Measurements from ENCODE around the gene AAK1.
"Not testable (repeated sequence)": the region's sequence is repeated elsewhere in the genome, so short reads cannot be mapped to it uniquely, and the experiment has no call there.

The AAK1 gene

DNA sequence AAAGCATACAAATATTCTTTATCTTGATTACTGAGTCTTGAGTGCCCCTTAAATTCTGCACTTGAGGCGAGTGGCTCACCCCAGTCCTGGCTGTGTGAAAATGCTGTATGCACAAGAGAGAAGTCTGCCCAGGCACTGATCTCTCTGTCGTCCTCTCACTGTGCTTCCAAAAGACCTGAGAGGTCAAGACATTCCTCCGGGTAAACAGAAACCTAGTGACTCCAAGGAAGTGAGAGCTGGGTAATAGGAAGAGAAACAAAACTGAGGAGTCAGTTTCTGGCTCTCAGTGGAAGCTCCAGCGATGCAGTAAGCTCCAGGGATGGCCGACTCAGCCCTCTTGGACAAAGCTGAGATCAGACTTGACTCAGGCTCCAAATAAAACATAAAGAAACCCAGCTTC, 70.9 kb downstream of the AAK1 start:
- DNase-seq (ENCODE audit: low read depth) = no peak

GRCh38 chr2:69571189-69571588, 72.3 kb downstream of the AAK1 start:
- no peak for DNase-seq (ENCODE audit: low read depth)

DNA sequence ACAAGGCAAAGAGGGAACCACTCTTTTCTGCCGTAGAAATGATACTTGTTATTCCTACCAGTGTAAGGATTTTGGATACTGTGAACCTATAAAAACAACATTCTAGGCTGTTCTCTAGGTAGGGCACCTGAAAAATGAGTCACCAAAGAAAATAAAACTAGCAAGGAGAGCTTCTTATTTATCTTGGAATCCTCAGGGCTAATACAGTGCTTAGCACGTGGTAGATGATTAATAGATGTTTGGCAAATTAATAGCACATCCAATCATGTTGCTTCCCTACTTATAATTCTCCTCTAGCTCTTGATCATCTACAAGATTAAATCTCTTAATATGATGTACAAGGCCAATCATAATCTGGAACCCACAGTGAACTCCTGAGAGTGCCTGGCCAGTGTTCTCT, 73.1 kb downstream of the AAK1 start:
- no peak for DNase-seq (ENCODE audit: low read depth)

DNA sequence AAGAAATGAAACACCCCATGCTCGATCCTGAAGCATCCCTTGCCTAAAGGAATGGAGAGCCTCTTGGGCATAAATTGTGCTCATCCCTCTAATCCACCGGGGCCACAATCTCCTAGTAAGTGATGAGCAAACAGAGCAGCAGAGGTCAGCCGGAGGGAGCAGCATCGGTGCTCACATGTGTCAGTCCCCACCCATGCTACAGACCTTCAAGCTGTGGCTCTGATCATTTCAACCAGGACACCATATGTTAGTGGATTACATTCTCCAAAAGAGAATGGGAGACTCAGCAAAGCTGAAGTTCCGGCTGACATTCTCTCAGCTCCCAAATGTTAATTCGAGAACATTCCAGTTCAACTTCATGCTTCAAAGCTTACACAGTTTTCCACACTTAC, 75.6 kb downstream of the AAK1 start:
- DNase-seq (ENCODE audit: low read depth) = no peak

DNA sequence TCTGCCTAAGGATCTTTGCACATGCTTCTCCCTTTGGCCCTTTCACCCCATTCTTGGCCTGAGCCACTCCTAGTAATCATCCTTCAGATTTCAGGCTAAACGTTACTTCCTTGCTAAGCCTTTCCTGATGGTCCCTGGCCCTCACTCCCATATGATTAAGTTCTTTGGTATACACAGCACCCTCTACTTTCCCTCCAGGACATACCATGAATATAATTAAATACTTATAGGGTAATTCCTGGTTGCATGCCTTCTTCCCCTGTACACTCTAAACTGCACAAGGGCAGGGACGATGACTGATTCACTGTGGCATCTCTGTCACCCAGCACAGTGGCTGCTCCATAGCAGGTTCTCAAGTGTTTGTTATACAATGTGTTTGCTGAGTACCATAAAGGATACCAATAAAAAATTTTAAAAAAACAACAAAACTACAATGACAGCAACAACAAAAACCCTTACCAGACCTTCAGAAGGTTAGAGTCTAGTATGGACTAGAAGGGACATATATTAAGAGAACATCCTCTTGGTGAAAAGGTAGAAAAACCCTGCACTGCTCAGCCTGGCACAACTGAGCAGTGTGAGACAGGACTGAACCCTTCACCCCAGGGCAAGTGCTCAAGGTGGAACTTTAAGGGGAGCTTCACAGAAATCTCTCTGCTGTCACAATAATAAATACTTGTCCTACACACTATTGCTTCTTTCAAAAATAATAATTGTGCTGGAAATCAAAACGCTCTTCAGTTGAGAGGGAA, 76.2 kb downstream of the AAK1 start:
- no peak for DNase-seq (ENCODE audit: low read depth)

DNA sequence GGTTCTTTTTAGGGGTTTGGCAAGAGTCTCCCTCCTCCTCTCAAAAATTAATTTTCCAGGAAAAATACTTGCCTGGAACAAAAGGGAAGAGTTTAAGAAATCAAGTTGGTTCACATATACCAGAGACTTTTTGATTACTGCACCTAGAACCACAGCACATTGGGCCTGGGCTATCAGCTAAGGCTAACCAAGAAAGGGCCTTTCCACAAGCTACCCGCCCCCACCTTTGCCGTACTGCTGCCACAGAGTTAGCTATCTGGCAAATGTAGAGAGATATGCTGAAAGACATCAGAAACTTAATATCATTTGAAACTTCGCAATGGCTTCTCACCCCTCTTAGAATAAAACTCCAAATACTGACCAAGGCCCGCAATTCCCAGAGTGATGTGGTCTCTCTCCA, 76.9 kb downstream of the AAK1 start:
- no peak for DNase-seq (ENCODE audit: low read depth)

- peak; percentile 54 for DNase-seq (ENCODE audit: low read depth)
These were observed 78.1 kb downstream of the AAK1 start for GRCh38 chr2:69565431-69565839.

- DNase-seq (ENCODE audit: low read depth) = no peak
These were observed 78.9 kb downstream of the AAK1 start for GRCh38 chr2:69564604-69565003.

DNA sequence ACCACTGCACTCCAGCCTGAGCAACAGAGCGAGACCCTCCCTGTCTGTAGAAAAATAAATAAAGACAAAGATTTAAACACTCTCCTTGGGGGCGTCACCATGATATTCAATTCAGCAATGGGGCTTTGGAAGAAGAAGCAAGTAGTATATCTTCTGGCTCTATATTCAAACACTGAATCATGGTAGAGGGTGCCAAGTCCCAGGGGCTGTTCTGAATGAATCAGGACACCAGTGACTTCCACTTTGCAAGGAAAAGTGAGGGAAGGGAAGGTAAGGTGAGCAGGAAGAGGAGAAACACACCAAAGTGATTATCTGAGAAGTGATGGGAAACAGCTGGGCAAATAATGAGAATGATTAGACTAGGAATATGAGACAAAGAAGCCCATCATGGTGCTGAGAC, 80.5 kb downstream of the AAK1 start:
- DNase-seq (ENCODE audit: low read depth) = no peak

- no peak for DNase-seq (ENCODE audit: low read depth)
These were observed 82.4 kb downstream of the AAK1 start for GRCh38 chr2:69561101-69561500.

DNA sequence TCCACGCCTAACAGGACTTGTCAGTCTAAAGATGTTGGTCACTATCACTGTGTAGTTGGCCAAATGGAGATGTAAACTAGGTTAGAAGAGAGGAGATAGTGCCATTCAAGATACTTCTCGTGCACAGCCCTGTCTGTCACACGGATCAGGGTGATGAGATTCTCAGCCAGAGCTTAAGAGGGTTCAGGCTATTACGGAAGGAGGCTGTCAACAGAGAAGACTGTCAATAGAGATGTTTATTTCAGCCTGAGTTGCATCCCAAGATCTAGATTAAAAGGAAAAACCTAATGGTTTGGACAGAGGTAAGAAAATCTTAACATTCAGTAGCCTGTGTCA, 83.4 kb downstream of the AAK1 start:
- DNase-seq (ENCODE audit: low read depth) = no peak

- DNase-seq (ENCODE audit: low read depth) = no peak
These were observed 83.9 kb downstream of the AAK1 start for GRCh38 chr2:69559442-69560146.

DNA sequence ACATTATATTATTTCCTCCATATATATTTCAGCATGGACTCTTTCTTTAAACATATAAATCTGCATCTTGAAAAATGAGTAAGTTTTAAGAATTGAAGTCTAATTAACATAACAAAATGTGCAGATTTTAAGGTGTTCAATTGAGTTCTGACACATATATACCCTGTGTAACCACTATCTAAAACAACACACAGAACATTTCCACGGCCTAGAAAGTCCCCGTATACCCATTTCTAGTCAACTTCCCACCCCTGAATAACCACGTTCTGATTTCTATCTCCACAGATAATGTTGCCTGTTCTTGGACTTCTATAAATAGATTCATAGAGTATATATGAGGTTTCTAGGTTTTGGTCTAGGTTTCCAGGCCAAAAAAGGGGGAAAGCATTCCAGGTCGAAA, 87.5 kb downstream of the AAK1 start:
- DNase-seq (ENCODE audit: low read depth) = no peak

GRCh38 chr2:69554981-69555380, 88.6 kb downstream of the AAK1 start:
- no peak for DNase-seq (ENCODE audit: low read depth)

DNA sequence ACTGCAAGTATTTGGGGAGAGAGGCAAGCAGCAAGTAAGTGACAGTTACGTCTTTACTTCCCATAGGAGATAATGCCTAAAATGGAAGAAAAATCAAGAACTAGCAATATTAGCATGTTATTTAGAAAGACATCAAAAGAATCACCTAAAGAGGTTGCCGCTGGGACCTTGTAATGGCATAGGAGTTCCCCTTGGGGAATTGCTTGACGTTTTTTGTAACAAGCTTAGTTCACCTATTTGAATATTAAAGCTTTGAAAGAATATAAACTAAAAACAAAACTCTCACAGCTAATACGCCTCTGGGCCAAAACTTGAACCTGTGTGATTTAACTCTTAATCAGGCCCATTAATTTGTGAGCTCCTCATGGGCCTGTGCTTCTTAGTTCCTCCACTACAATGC, 89.0 kb downstream of the AAK1 start:
- no peak for DNase-seq (ENCODE audit: low read depth)

DNA sequence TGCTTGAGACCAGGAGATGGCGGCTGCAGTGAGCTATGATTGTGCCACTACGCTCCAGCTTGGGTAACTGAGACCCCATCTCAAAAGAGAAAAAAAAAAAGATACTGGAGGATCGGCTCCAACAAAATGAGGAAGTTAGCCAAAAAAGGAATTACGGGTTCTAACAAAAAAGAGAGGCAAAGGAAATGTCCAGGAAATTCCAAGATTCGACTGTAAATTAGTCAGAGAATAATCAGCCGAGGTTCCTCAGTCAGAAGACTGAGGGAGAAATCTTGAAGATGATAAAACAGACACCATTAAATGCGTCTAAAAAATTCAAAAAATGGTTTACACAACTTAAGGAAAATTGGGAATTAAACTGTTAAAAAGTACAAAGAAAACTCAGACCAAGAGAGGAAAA, 89.5 kb downstream of the AAK1 start:
- DNase-seq (ENCODE audit: low read depth) = no peak

GRCh38 chr2:69550511-69550910, 93.0 kb downstream of the AAK1 start:
- not testable (repeated sequence) for DNase-seq (ENCODE audit: low read depth)

DNA sequence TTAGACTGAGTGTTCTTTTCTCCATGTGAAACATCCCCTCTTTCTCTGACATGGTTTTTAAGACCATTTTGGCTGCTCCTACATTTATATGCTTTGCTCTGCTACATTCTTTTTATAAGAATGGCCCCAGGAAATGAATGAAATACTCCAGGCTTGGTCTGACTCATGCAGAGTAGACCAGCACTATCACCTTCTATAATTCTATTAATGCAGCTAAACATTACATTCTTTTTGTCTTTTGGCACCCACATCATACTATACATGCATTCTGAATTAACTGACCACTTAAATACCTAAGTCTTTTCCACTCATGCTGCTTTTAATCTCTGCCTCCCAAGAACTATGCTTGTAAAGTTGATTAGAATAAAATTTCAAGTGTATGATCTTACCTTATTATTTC, 94.1 kb downstream of the AAK1 start:
- no peak for DNase-seq (ENCODE audit: low read depth)

DNA sequence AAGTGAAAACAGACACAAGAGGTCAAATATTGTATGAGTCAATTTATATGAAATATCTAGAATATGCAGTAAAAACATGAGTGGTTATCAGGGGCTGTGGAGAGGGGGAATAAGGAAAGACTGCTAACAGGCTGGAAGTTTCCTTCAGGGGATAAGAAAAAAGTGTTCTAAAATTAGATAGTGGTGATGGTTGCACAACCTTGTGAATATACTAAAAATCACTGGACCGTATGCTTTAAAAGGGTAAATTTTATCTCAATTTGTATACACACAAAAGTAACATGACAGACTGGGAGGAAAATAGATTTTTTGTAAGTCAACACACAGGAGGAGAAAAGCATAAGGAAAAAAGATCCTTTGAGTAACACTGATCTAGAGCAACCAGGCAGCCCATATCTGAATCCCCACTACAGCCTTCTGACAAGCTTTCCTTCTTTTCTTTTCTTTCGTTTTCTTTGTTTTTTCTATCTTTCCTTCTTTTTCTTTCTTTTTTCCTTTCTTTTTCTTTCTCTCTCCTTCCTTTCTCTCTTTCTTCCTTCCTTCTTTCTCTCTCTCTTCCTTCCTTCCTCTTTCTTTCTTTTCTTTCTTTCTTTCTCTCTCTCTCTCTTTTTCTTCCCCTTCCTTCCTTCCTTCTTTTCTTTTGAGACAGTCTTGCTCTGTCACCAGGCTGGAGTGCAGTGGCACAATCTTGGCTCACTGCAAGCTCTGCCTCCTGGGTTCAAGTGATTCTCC, 95.4 kb downstream of the AAK1 start:
- no peak for DNase-seq (ENCODE audit: low read depth)

GRCh38 chr2:69546646-69547045, 96.9 kb downstream of the AAK1 start:
- DNase-seq (ENCODE audit: low read depth) = no peak

- no peak for DNase-seq (ENCODE audit: low read depth)
These were observed 98.0 kb downstream of the AAK1 start for GRCh38 chr2:69545477-69545932.

GRCh38 chr2:69544951-69545350, 98.6 kb downstream of the AAK1 start:
- no peak for DNase-seq (ENCODE audit: low read depth)

DNA sequence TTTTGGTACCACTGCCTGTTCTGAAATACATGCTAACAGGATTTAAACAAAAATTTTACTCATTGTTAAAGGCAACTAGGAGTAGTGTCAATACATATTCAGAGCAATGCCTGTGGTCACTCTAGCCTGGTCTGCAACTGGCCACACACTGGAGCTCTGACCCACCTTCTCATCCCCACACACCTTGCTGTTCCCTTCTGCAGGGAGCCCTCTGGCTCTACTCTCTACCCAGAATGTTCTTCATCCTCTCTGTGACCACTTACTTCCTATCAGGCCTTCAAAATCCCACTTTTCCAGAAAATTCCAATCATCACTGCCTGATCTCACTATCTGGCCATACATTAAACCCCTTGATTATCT, 104.0 kb downstream of the AAK1 start:
- DNase-seq (ENCODE audit: low read depth) = no peak
